HL-60/S4 (cell line): ENCODE data around the gene USP34.
"Not testable (repeated sequence)": the region's sequence is repeated elsewhere in the genome, so short reads cannot be mapped to it uniquely, and the experiment has no call there.

ENCODE experiments used
- in situ Hi-C: fragments of 300-500 bp; cut with MboI; formaldehyde crosslinking; loops from 2 replicates; pipeline ENCODE4 v1.14.3; 2022; ENCODE audit warnings: low sequenced_read_pairs

The USP34 gene

GRCh38 chr2:61461404-61461803 lies 9.5 kb downstream of the USP34 start:
- in situ Hi-C loops, result no loop called here

DNA sequence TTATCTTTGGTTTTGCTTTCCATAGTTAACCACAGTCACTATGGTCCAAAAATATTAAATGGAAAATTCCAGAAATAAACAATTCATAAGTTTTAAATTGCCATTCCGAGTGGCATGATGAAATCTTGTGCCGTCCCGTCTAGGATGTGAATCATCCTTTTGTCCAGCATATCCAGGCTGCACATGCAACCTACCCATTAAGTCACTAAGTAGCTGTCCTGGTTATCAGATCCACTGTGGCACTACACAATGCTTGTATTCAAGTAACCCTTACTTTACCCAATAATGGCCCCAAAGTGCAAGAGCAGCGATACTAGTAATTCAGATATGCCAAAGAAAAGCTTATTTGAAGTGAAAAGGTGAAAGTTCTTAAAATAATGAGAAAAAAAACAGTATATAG lies 10.7 kb downstream of the USP34 start:
- in situ Hi-C loops, result no loop called here

DNA sequence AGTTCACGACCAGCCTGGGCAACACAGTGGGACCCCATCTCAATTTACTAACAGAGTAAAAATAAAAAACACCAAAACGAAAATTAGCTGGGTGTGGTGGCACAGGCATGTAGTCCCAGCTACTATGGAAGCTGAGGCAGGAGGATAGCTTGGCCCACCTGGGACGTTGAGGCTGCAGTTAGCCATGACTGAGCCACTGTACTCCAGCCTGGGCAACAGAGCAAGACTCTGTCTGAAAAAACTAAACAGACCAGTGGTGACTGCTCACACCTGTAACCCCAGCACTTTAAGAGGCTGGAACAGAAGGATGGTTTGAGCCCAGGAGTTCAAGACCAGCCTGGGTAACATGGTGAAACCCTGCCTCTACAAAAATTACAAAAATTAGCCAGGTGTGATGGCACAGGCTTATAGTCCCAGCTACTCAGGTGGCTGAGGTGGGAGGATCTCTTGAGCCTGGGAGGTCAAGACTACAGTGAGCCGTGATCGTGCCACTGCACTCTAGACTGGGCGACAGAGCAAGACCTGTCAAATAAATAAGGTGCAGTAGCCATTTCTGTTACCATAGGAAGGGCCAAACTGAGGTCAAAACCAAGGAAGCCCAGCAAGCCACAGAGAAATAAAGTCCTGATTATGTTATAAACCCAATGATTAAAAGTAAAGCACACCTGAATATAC lies 14.0 kb downstream of the USP34 start:
- in situ Hi-C loops, result no loop called here

- in situ Hi-C loops, result no loop called here
Measured at GRCh38 chr2:61456070-61456745, 14.7 kb downstream of the USP34 start.

GRCh38 chr2:61454972-61455371 lies 15.9 kb downstream of the USP34 start:
- in situ Hi-C loops, result not testable (repeated sequence)

GRCh38 chr2:61454383-61454782 lies 16.5 kb downstream of the USP34 start:
- in situ Hi-C loops, result no loop called here

GRCh38 chr2:61452392-61452791 lies 18.5 kb downstream of the USP34 start:
- in situ Hi-C loops, result no loop called here

DNA sequence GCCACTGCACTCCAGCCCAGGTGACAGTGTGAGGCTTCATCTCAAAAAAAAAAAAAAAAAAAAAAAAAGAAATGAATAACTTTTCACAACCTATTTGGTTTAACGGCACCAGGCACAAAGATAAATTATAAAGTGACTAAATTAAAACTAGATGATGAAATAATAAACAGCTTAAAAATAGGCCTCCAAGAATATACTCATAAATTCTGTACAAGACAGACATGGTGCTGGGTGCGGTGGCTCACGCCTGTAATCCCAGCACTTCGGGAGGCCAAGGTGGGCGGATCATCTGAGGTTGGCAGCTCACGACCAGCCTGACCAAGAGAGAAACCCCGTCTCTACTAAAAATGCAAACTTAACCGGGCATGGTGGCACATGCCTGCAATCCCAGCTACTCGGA lies 19.7 kb downstream of the USP34 start:
- in situ Hi-C loops, result no loop called here

DNA sequence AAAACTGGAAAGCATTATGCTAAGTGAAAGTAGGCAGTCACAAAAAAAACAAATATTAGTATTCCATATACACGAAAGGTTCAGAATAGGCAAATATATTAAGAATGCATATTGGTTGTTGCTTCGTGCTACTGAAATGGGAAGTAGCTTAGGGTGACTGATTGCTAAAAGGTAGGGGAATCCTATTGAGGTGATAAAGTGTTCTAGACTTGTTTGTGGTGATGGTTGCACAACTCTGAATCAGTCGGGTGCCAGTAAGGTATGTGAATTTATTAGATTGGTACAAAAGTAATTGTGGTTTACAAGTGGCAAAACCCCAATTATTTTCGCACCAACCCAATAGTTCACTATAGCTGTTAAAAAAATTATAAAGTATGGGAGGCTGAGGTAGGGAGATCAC lies 20.7 kb downstream of the USP34 start:
- in situ Hi-C loops, result no loop called here

DNA sequence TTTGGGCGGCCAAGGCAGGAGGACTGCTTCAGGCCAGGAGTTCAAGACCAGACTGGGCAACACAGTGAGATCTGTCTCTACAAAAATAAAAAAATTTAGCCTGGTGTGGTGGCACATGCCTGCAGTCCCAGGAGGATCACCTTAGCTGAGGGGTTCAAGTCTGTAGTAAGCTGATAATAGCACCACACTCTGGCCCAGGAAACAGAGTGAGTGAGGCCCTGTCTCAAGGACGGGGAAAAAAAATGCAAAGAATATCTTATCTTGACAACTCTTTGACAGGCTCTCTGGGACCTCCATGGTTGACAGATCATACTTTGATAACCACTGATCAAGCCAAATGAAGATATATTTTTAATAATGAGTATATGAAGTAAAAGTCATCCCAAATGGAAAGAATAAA lies 22.7 kb downstream of the USP34 start:
- in situ Hi-C loops, result no loop called here

DNA sequence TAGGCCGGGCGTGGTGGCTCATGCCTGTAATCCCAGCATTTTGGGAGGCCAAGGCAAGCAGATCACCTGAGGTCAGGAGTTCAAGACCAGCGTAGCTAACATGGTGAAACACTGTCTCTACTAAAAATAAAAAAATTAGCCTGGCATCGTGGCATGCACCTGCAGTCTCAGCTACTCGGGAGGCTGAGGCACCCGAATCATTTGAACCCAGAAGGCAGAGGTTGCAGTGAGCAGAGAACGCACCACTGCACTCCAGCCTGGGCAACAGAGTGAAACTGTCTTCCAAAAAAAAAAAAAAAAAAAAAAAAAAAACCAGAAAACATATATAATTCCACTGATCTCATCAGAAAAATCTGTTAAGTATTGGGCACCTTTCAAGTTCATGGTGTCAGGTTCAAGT lies 23.9 kb downstream of the USP34 start:
- in situ Hi-C loops, result not testable (repeated sequence)

GRCh38 chr2:61443342-61444041 lies 27.4 kb downstream of the USP34 start:
- in situ Hi-C loops, result no loop called here

DNA sequence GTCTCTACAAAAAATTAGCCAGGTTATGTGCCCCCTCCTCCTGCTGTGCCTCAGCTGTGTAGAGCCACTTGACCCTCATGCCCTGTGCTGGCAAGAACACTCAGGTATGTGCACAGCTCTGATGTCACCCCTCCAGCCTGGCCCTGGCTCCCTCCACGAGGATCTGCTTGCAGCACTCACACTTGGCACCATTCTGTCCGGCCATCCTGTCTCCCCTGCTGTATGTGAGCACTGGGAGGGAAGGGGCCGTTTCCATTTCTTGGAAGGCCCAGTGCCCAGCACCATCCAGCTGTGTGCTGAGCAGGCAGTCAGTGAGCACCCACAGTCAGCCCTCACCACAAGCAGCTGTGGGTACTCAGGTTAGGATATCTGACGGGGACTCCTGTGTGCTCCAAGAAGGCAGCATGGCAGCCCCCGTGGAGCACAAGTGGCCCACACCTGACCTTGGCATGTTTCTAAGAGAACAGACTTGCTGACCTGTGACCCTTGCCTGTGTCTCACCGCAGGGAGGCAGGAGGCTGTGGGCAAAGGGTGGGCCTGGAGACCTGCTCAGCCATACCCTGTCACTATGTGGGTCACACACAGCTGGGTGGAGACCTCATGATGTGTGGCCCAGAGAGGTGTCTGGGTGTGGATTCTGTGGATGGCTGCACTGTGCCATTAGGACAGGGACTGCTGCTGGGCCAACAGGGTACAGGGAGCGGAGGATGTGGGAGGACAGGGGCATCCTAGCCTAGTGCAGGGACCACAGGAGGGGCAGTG lies 31.5 kb downstream of the USP34 start:
- in situ Hi-C loops, result no loop called here

DNA sequence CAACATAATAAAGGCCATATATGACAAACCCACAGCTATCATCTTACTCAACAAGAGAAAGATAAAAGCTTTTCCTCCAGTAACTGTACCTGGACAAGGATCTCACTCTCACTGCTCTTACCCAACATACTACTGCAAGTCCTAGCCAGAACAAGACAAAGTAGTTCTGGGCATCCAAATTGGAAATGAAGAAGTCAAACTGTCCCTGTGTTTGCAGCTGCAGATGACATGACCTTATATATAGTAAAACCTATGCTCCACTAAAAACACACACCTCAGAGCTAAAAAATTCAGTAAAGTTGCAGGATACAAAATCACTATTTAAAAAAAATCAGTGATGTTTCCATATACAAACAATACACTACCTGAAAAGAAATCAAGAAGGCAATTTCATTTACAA lies 32.2 kb downstream of the USP34 start:
- in situ Hi-C loops, result no loop called here

DNA sequence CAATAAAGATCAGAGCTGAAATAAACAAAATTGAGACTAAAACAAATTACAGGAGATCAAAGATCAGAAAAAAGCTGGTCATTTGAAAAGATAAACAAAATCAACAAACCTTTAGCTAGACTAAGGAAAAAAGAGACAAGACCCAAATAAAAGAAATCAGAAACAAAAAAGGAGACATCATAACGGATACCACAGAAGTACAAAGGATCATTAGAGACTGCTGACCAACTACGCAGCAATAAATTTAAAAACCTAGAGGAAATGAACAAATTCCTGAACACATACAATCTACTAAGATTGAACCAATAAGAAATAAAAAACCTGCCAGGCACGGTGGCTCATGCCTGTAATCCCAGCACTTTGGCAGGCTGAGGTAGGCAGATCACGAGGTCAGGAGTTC lies 33.7 kb downstream of the USP34 start:
- in situ Hi-C loops, result no loop called here

- in situ Hi-C loops, result no loop called here
Measured at GRCh38 chr2:61436092-61436491, 34.8 kb downstream of the USP34 start.

DNA sequence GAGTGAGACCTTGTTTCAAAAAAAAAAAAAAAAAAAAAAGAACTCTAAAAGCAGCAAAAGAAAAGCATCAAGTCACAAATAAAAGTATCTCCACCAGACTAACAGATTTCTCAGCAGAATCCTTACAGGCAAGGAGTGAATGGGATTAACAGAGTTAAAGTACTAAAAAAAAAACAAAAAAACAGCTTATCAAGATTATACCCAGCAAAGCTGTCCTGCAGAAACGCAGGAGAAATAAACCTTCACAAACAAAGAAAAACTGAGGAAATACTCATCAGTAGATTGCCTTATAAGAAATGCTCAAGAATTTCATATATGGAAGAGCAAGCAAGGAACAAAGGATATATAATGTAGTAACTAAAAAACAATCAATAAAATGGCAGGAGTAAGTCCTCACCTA lies 35.6 kb downstream of the USP34 start:
- in situ Hi-C loops, result no loop called here

- in situ Hi-C loops, result no loop called here
Measured at GRCh38 chr2:61434314-61434713, 36.6 kb downstream of the USP34 start.

- in situ Hi-C loops, result no loop called here
Measured at GRCh38 chr2:61433606-61434005, 37.3 kb downstream of the USP34 start.

- in situ Hi-C loops, result no loop called here
Measured at GRCh38 chr2:61432990-61433389, 37.9 kb downstream of the USP34 start.

GRCh38 chr2:61431345-61431744 lies 39.5 kb downstream of the USP34 start:
- in situ Hi-C loops, result no loop called here
